Measurements from ENCODE around the gene STRN3.

The STRN3 gene

GRCh38 chr14:30957813-30958370, 68.3 kb downstream of the STRN3 start:
- TF ChIP-seq CTCF (IDR thresholded peaks at IDR 0.05; ENCODE audit: low read depth, low read length): no peak
- no peak for TF ChIP-seq POLR2A (IDR thresholded peaks at IDR 0.05; ENCODE audit: extremely low read depth, insufficient read length)
- no peak for TF ChIP-seq MYC (IDR thresholded peaks at IDR 0.05; ENCODE audit: low read depth, low read length)
- TF ChIP-seq, protein P1, sequence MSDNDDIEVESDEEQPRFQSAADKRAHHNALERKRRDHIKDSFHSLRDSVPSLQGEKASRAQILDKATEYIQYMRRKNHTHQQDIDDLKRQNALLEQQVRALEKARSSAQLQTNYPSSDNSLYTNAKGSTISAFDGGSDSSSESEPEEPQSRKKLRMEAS (IDR thresholded peaks at IDR 0.05; ENCODE audit: low read depth, low read length): no peak
- no peak overlapping the region for H3K4me3 ChIP-seq (ENCODE audit: low read depth, low read length)
- DNase-seq (ENCODE audit: low read depth): no peak

GRCh38 chr14:30949651-30950050, 76.5 kb downstream of the STRN3 start:
- TF ChIP-seq POLR2A (IDR thresholded peaks at IDR 0.05; ENCODE audit: extremely low read depth, insufficient read length) (no peak), CTCF (IDR thresholded peaks at IDR 0.05; ENCODE audit: low read depth, low read length) (no peak), MYC (IDR thresholded peaks at IDR 0.05; ENCODE audit: low read depth, low read length) (no peak)
- TF ChIP-seq, protein P1 (IDR thresholded peaks at IDR 0.05; ENCODE audit: low read depth, low read length): no peak
- no peak overlapping the region for H3K4me3 ChIP-seq (ENCODE audit: low read depth, low read length)
- DNase-seq (ENCODE audit: low read depth): no peak

GRCh38 chr14:30943694-30944093, 82.5 kb downstream of the STRN3 start:
- TF ChIP-seq CTCF (IDR thresholded peaks at IDR 0.05; ENCODE audit: low read depth, low read length) (no peak), POLR2A (IDR thresholded peaks at IDR 0.05; ENCODE audit: extremely low read depth, insufficient read length) (no peak), MYC (IDR thresholded peaks at IDR 0.05; ENCODE audit: low read depth, low read length) (no peak)
- TF ChIP-seq, protein P1 (IDR thresholded peaks at IDR 0.05; ENCODE audit: low read depth, low read length): no peak
- H3K4me3 ChIP-seq (ENCODE audit: low read depth, low read length): no peak overlapping the region
- DNase-seq (ENCODE audit: low read depth): no peak

DNA sequence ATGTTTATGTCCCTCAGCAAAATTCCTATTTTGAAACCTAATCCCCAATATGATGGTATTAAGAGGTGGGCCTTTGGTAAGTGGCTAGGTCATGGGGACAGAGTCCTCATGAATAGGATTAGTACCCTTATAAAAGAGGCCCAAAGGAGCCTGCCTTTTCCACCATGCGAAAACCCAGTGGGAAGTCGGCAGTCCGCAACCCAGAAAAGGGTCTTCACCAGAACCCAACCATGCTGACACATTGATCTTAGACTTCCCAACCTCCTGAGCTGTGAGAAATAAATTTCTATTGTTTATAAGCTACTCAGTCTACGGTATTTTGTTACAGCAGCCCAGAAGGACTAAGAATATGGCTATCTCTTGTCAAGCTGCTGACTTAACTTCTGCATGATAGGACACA, 85.3 kb downstream of the STRN3 start:
- no peak overlapping the region for H3K4me3 ChIP-seq (ENCODE audit: low read depth, low read length)
- TF ChIP-seq, protein P1 (IDR thresholded peaks at IDR 0.05; ENCODE audit: low read depth, low read length): no peak
- TF ChIP-seq MYC (IDR thresholded peaks at IDR 0.05; ENCODE audit: low read depth, low read length) (no peak), CTCF (IDR thresholded peaks at IDR 0.05; ENCODE audit: low read depth, low read length) (no peak), POLR2A (IDR thresholded peaks at IDR 0.05; ENCODE audit: extremely low read depth, insufficient read length) (no peak)
- no peak for DNase-seq (ENCODE audit: low read depth)

DNA sequence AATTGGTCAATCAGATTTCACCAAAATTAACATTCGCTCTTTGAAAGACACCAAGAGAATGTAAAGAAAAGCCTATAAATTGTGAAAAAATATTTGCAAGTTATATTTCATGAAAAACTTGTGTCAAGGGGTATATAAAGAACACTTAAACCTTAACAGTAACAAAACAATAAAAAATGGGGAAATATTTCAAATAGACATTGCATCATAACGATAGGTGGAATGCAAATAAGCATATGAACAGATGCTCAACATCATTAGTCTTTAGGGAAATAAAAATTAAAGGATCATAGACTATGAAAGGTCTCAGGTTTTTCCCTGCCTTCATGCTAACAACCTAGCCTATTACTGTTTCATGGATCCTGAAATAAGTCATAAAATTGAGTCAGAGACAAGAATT, 87.6 kb downstream of the STRN3 start:
- TF ChIP-seq, protein P1 (IDR thresholded peaks at IDR 0.05; ENCODE audit: low read depth, low read length): no peak
- TF ChIP-seq CTCF (IDR thresholded peaks at IDR 0.05; ENCODE audit: low read depth, low read length) (no peak), MYC (IDR thresholded peaks at IDR 0.05; ENCODE audit: low read depth, low read length) (no peak), POLR2A (IDR thresholded peaks at IDR 0.05; ENCODE audit: extremely low read depth, insufficient read length) (no peak)
- H3K4me3 ChIP-seq (ENCODE audit: low read depth, low read length): no peak overlapping the region
- DNase-seq (ENCODE audit: low read depth): no peak
